GM12878 (cell line): ENCODE results near the gene GLO1. TPM values are rescaled to one million over a fixed set of nuclear protein-coding genes. Genes with fewer than 3 reads are reported as not detected.

ENCODE experiments used
- ATAC-seq: fragments of 200-7000 bp; cut with Tn5 transposase; 3 replicates; pipeline ENCODE4 v1.9.1; 2020; ENCODE audit warnings: mild to moderate bottlenecking, moderate library complexity
- BruUV-seq: library from RNA; stranded (reverse); fragments of 400-500 nt; replicated peaks from 2 replicates; lab custom pipeline; 2021; lab: Mats Ljungman, UMichigan
- CTCF ChIA-PET: fragments of 300-600 bp; sonication (Branson Sonifier 250); formaldehyde crosslinking; extraction: SDS; loops from one replicate; lab custom pipeline; 2021; ENCODE audit warnings: inconsistent platforms; lab: Yijun Ruan, JAX
- POLR2A ChIA-PET: fragments of 350-600 bp; formaldehyde crosslinking; extraction: SDS; loops from one replicate; lab custom pipeline; 2021; ENCODE audit warnings: inconsistent platforms; lab: Charles Lee
- RAD21 ChIA-PET: fragments of 300-600 bp; sonication (Branson Sonifier 250); formaldehyde crosslinking; loops from one replicate; lab custom pipeline; 2023; ENCODE audit warnings: antibody characterized with exemption; ENCODE audit not compliant: unreplicated experiment; lab: Charles Lee
- SMC1A ChIA-PET: fragments of 300-600 bp; sonication (Branson Sonifier 250); formaldehyde crosslinking; loops from one replicate; lab custom pipeline; 2023; ENCODE audit not compliant: unreplicated experiment, uncharacterized antibody; lab: Charles Lee
- DNase-seq: peaks from one replicate; pipeline ENCODE4 v3.0.0-alpha.2; 2011; ENCODE audit warnings: low read depth, low spot score
- FAIRE-seq: peaks from 3 replicates; lab custom pipeline; 2011; peaks lifted over from hg19 to GRCh38; lab: Jason Lieb, UNC
- H2AFZ ChIP-seq: 2 replicates; pipeline ENCODE4 v1.6.0; 2011; ENCODE audit warnings: low read depth, low read length, control low read depth; ENCODE audit not compliant: control insufficient read depth
- H3K27ac ChIP-seq: 2 replicates; pipeline ENCODE4 v1.5.1; 2011; ENCODE audit warnings: control low read depth; ENCODE audit not compliant: control insufficient read depth, insufficient read depth
- H3K27me3 ChIP-seq, 2 experiments: replicated peaks in 1 of 2; 2 replicates each; pipeline versions ENCODE4 v1.6.0 to v1.6.1; 2011; ENCODE audit warnings: low read length in 1 of 2; ENCODE audit not compliant: control insufficient read depth in 2 of 2, insufficient read depth in 2 of 2
- H3K36me3 ChIP-seq, 2 experiments: 2 replicates each; pipeline ENCODE4 v1.5.1; 2011; ENCODE audit warnings: low read length in 1 of 2; ENCODE audit not compliant: control insufficient read depth in 2 of 2, insufficient read depth in 2 of 2
- H3K4me1 ChIP-seq: 2 replicates; pipeline ENCODE4 v1.6.1; 2011; ENCODE audit warnings: mild to moderate bottlenecking, low read length, moderate library complexity, mixed read lengths; ENCODE audit not compliant: control insufficient read depth, insufficient read depth
- H3K4me2 ChIP-seq: 2 replicates; pipeline ENCODE4 v1.6.0; 2011; ENCODE audit warnings: control low read depth; ENCODE audit not compliant: control insufficient read depth, insufficient read depth
- H3K4me3 ChIP-seq: fragments of 200-600 bp; sonication (generic); 2 replicates; pipeline ENCODE4 v1.5.1; 2016
- H3K79me2 ChIP-seq: 2 replicates; pipeline ENCODE4 v1.6.0; 2011; ENCODE audit warnings: low read length; ENCODE audit not compliant: control insufficient read depth, insufficient read depth
- H3K9ac ChIP-seq: 2 replicates; pipeline ENCODE4 v1.8.0; 2011; ENCODE audit warnings: low read length, control low read depth, mixed read lengths; ENCODE audit not compliant: control insufficient read depth, insufficient read depth
- H3K9me3 ChIP-seq: replicated peaks from 3 replicates; pipeline ENCODE4 v1.5.1; 2011; ENCODE audit warnings: mild to moderate bottlenecking, low read length; ENCODE audit not compliant: control insufficient read depth, insufficient read depth
- H4K20me1 ChIP-seq: 2 replicates; pipeline ENCODE4 v1.6.0; 2011; ENCODE audit not compliant: control insufficient read depth, insufficient read depth
- ASH2L ChIP-seq: fragments of 300-600, 200-600 bp; sonication (generic); IDR thresholded peaks from 2 replicates; pipeline ENCODE4 v1.6.1; 2017; ENCODE audit warnings: low read depth, mild to moderate bottlenecking, borderline replicate concordance
- BACH1 ChIP-seq: fragments of 450-650 bp; IDR thresholded peaks from 2 replicates; pipeline ENCODE4 v1.6.1; 2017; ENCODE audit warnings: mild to moderate bottlenecking, borderline replicate concordance
- CBX3 ChIP-seq: fragments of 200-600 bp; sonication (generic); IDR thresholded peaks from 2 replicates; pipeline ENCODE4 v1.6.1; 2016; ENCODE audit warnings: low read depth, borderline replicate concordance
- GATAD2B ChIP-seq: fragments of 450-650 bp; conservative IDR thresholded peaks from 2 replicates; pipeline ENCODE4 v1.6.1; 2017; ENCODE audit warnings: low read depth, mild to moderate bottlenecking, moderate library complexity
- IKZF2 ChIP-seq, 2 experiments: fragments of 450-650 bp; IDR thresholded peaks; 2 replicates each; pipeline ENCODE4 v1.6.1; 2017; ENCODE audit warnings: mild to moderate bottlenecking in 2 of 2, moderate library complexity in 2 of 2
- NFXL1 ChIP-seq: fragments of 450-650 bp; IDR thresholded peaks from 2 replicates; pipeline ENCODE4 v1.6.1; 2017; ENCODE audit warnings: antibody characterized with exemption, mild to moderate bottlenecking, borderline replicate concordance
- NR2C2 ChIP-seq: IDR thresholded peaks from 2 replicates; pipeline ENCODE4 v1.6.1; 2011; ENCODE audit warnings: borderline replicate concordance, low read depth; ENCODE audit not compliant: control insufficient read depth, insufficient read length
- POU2F2 ChIP-seq: IDR thresholded peaks from 3 replicates; pipeline ENCODE4 v1.6.1; 2011; ENCODE audit warnings: low read depth, mild to moderate bottlenecking, low read length, borderline replicate concordance
- RAD21 ChIP-seq: IDR thresholded peaks from 2 replicates; pipeline ENCODE4 v1.6.1; 2011; ENCODE audit warnings: mild to moderate bottlenecking, low read depth, low read length, moderate library complexity; ENCODE audit not compliant: insufficient read depth
- SUZ12 ChIP-seq: fragments of 200-600 bp; sonication (generic); IDR thresholded peaks from one replicate; pipeline ENCODE4 v1.6.1; 2018; ENCODE audit warnings: antibody characterized with exemption, mild to moderate bottlenecking; ENCODE audit not compliant: unreplicated experiment
- TAF1 ChIP-seq: IDR thresholded peaks from 2 replicates; pipeline ENCODE4 v1.6.1; 2011; ENCODE audit warnings: mild to moderate bottlenecking, low read depth, low read length, borderline replicate concordance
- ZNF274 ChIP-seq: IDR thresholded peaks from one replicate; pipeline ENCODE4 v1.8.0; 2011; ENCODE audit not compliant: insufficient read length, insufficient read depth
- ZSCAN29 ChIP-seq: fragments of 450-650 bp; IDR thresholded peaks from 2 replicates; pipeline ENCODE4 v1.6.1; 2017; ENCODE audit warnings: mild to moderate bottlenecking, moderate library complexity
- ZZZ3 ChIP-seq: IDR thresholded peaks from 2 replicates; pipeline ENCODE4 v1.6.1; 2011; ENCODE audit warnings: low read depth; ENCODE audit not compliant: control insufficient read depth, insufficient read length
- WGBS: methylation state at CpG from one replicate; pipeline ENCODE4 v1.1.6; 2016; ENCODE audit warnings: low lambda C conversion rate; ENCODE audit not compliant: insufficient replicate concordance, insufficient coverage; ENCODE audit errors: missing lambda C conversion rate; 5-methylcytosine and 5-hydroxymethylcytosine counted together
- in situ Hi-C: fragments of 300-500 bp; cut with MboI; formaldehyde crosslinking; loops from 9 replicates; pipeline ENCODE4 v1.14.3; 2018; ENCODE audit warnings: mixed read lengths
- intact Hi-C: fragments of 100-400 bp; cut with micrococcal nuclease; formaldehyde crosslinking; loops from one replicate; pipeline ENCODE4 v1.14.2; 2022; ENCODE audit not compliant: unreplicated experiment
- polyA plus RNA-seq, 11 experiments: library from polyadenylated mRNA; depleted of rRNA in 4 of 11; unstranded in 6 of 11; stranded (reverse) in 5 of 11; fragments of >200 nt; fragmentation: Nextera tagmentation in 4 of 11; fragmentation: Illumina TruSeq in 1 of 11; extraction: Ambion mirVana in 4 of 11; extraction: Trizol in 1 of 11; gene quantifications; 1 replicate in 1 of 11; 2 replicates in 10 of 11; pipeline versions ENCODE4 v1.2.1 to v1.2.3, GENCODE V29; 2011 to 2016; ENCODE audit warnings: inconsistent platforms in 2 of 11, missing spikeins in 2 of 11, low read depth in 1 of 11
- total RNA-seq, 4 experiments: library from RNA; depleted of rRNA in 3 of 4; stranded (reverse); fragments of >200 nt in 3 of 4; fragmentation: Illumina TruSeq in 1 of 4; extraction: Trizol in 1 of 4; gene quantifications; 2 replicates each; pipeline versions ENCODE4 v1.2.1 to v1.2.3, GENCODE V29; 2013 to 2021
- TF ChIP-seq, protein P1 (sequence below): fragments of 450-650 bp; IDR thresholded peaks from 2 replicates; pipeline ENCODE4 v1.6.1; 2014; ENCODE audit warnings: mild to moderate bottlenecking
- TF ChIP-seq, protein P2 (sequence below): fragments of 450-650 bp; IDR thresholded peaks from 2 replicates; pipeline ENCODE4 v1.6.1; 2016; ENCODE audit warnings: mild to moderate bottlenecking
- TF ChIP-seq, protein P3 (sequence below): fragments of 450-650 bp; formaldehyde crosslinking; IDR thresholded peaks from 2 replicates; pipeline ENCODE4 v1.4.0; 2022; ENCODE audit warnings: mild to moderate bottlenecking, moderate library complexity

GLO1 gene
- total and polyA plus RNA-seq, 10 of the 15 experiments (the other 5 are each of a cell fraction or from before 2014, with no cell fraction given) = 105 to 227 (median 150) TPM

DNA sequence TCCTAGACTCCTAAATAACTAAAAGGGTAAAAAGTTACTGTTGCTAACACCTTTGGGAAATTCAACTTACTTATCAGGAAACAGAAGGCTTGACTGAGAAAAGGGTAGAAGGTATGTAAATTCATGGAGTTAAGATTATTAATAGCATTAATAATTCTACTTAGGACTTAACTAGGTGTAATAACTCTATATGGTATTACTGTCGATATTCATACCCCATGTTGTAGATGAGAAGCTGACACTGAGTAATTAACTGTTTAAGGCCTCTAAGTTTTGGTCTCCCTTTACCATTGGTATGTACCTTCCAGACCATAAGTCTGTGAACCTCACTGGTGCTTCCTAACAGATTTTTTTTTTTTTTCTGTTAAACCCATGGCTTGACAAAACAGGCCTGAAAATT is 15.4 kb downstream of the GLO1 start:
- ChIA-PET POLR2A (interaction anchor here (0.5 to 1.5 kb wide), 4 partner anchors 9 to 785 kb away, joined by 3 to 5 read pairs (median 3); no protein-coding TSS in a partner anchor), CTCF (interaction anchor here (0.9 to 2.4 kb wide), 4 partner anchors 8 to 15 kb away, joined by 3 to 8 read pairs (median 4); no protein-coding TSS in a partner anchor), RAD21 (interaction anchor here (0.6 to 1.7 kb wide), 7 partner anchors 16 to 652 kb away, joined by 3 to 7 read pairs (median 4); partner anchors contain the start of genes BTBD9 and GLO1), SMC1A (interaction anchor here (1.0 to 2.0 kb wide), 5 partner anchors 8 to 15 kb away, joined by 4 to 14 read pairs (median 10); no protein-coding TSS in a partner anchor)
- no peaks in the 10 kb centered on the region for H4K20me1 ChIP-seq
- peaks cover 13% of the 10 kb centered on the region for H3K4me1 ChIP-seq
- H3K27me3 ChIP-seq = no peaks in the 10 kb centered on the region
- FAIRE-seq = no peak
- H3K36me3 ChIP-seq = peaks cover 0 to 12% of the 10 kb centered on the region in 2 experiments; a peak in 2 of 4 replicates
- H3K9ac ChIP-seq = no peak overlapping the region
- intact Hi-C loops (no loop called here), in situ Hi-C loops (no loop called here)
- peaks cover 27% of the 10 kb centered on the region for H3K79me2 ChIP-seq
- no peaks in the 10 kb centered on the region; the same call in 2 of the 3 replicates for H3K9me3 ChIP-seq
- no peak for ATAC-seq
- TF ChIP-seq ZNF274 (no peak), NFXL1 (no peak), RAD21 (no peak), IKZF2 (IDR thresholded peaks at IDR 0.05) (no peak), ZZZ3 (no peak), TAF1 (no peak), POU2F2 (no peak), GATAD2B (no peak), NR2C2 (no peak), BACH1 (no peak), ZSCAN29 (no peak), CBX3 (no peak), ASH2L (no peak), SUZ12 (no peak)
- TF ChIP-seq, protein P1, sequence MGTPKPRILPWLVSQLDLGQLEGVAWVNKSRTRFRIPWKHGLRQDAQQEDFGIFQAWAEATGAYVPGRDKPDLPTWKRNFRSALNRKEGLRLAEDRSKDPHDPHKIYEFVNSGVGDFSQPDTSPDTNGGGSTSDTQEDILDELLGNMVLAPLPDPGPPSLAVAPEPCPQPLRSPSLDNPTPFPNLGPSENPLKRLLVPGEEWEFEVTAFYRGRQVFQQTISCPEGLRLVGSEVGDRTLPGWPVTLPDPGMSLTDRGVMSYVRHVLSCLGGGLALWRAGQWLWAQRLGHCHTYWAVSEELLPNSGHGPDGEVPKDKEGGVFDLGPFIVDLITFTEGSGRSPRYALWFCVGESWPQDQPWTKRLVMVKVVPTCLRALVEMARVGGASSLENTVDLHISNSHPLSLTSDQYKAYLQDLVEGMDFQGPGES = no peak
- TF ChIP-seq, protein P2, sequence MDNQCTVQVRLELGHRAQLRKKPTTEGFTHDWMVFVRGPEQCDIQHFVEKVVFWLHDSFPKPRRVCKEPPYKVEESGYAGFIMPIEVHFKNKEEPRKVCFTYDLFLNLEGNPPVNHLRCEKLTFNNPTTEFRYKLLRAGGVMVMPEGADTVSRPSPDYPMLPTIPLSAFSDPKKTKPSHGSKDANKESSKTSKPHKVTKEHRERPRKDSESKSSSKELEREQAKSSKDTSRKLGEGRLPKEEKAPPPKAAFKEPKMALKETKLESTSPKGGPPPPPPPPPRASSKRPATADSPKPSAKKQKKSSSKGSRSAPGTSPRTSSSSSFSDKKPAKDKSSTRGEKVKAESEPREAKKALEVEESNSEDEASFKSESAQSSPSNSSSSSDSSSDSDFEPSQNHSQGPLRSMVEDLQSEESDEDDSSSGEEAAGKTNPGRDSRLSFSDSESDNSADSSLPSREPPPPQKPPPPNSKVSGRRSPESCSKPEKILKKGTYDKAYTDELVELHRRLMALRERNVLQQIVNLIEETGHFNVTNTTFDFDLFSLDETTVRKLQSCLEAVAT = no peak
- TF ChIP-seq, protein P3, sequence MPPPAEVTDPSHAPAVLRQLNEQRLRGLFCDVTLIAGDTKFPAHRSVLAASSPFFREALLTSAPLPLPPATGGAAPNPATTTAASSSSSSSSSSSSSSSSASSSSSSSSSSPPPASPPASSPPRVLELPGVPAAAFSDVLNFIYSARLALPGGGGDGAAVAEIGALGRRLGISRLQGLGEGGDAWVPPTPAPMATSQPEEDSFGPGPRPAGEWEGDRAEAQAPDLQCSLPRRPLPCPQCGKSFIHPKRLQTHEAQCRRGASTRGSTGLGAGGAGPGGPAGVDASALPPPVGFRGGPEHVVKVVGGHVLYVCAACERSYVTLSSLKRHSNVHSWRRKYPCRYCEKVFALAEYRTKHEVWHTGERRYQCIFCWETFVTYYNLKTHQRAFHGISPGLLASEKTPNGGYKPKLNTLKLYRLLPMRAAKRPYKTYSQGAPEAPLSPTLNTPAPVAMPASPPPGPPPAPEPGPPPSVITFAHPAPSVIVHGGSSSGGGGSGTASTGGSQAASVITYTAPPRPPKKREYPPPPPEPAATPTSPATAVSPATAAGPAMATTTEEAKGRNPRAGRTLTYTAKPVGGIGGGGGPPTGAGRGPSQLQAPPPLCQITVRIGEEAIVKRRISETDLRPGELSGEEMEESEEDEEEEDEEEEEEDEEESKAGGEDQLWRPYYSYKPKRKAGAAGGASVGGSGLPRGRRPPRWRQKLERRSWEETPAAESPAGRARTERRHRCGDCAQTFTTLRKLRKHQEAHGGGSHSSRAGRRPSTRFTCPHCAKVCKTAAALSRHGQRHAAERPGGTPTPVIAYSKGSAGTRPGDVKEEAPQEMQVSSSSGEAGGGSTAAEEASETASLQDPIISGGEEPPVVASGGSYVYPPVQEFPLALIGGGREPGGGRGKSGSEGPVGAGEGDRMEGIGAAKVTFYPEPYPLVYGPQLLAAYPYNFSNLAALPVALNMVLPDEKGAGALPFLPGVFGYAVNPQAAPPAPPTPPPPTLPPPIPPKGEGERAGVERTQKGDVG (CRISPR knock-in tag) = no peak
- no peak overlapping the region for H2AFZ ChIP-seq
- no peak overlapping the region for H3K4me2 ChIP-seq
- TSS peak; percentile 5 for BruUV-seq
- H3K27ac ChIP-seq = no peak overlapping the region
- no peak for DNase-seq
- no peak overlapping the region for H3K4me3 ChIP-seq
- WGBS = 100% methylated on average over 1 of the region's 1 CpG
